NCI-H1105 treated with DMSO at 0.1 percent for 48 hours (cell line): ENCODE measurements around the gene PTPRR.

Source experiments
- DNase-seq: peaks from one replicate; lab custom pipeline; 2025; lab: John Stamatoyannopoulos, UW

PTPRR gene

DNA sequence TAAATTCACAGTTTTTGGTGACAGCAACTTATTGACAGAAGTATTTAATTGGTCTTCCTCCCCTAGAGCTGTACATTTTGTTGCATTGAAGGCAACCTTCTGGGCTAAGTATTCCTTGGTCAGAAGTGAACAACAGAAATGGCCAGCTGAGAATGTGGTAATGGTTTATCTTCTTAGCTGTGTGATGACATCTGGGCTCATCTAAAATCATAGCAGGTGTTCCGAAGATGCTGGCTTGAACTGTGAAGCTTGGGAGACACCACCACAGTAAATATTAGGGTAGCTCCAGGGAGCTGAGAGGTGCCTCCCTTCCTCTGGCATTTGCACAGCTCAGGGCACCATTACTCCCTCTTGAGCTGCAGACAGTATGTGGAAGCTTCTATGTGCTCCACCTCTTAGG lies 279.6 kb downstream of the PTPRR start:
- no peak for DNase-seq

DNA sequence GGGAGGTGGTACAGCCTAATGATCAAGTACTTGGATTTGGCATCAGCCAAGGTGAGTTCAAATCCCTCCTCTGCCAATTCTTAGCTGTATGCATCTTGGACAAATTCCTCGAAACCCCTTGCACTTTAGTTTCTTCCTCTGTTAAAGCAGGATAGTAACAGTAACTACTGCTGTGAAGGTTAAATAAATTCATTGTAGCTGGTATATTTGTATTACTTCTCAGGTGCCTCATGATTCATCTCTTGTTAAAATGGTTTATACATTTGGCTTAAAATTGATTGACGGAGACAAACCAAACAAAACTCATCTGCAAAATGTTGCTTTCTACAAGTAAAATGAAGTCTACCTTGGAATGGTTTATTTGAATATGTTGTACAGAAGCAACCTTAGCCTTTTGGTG lies 281.0 kb downstream of the PTPRR start:
- DNase-seq, result no peak

DNA sequence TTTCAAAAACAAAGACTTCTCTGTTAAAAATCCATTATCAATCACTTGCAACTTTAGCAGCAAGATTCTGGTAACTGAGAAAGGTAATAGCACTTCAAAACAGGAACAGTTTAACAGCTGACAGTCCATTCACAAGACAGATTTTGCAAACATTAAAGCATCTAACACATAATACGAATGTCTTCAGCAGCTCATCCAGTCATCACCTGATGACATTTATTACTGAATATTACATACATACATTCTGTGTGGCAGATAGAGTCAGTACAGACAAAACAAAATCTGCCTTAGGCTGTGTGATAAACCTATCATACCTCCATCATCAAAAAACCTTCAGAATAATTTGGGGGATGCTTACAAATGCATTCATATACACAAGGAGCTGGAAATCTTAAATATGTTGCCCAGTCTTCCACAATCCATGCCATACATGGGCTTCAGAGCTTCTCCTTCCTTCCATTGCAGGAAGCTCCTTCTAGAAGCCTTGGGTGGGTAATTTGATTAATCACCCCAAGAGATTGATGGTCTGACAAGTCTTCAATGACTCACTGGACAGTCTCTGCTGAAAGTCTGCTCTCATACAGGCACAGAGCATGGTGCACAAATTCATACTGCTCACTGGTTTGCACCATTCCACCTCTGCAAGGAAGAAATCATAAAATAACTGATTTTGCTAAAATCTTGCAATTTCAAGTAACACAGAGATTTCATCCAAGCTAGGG lies 281.7 kb downstream of the PTPRR start:
- DNase-seq, result no peak

DNA sequence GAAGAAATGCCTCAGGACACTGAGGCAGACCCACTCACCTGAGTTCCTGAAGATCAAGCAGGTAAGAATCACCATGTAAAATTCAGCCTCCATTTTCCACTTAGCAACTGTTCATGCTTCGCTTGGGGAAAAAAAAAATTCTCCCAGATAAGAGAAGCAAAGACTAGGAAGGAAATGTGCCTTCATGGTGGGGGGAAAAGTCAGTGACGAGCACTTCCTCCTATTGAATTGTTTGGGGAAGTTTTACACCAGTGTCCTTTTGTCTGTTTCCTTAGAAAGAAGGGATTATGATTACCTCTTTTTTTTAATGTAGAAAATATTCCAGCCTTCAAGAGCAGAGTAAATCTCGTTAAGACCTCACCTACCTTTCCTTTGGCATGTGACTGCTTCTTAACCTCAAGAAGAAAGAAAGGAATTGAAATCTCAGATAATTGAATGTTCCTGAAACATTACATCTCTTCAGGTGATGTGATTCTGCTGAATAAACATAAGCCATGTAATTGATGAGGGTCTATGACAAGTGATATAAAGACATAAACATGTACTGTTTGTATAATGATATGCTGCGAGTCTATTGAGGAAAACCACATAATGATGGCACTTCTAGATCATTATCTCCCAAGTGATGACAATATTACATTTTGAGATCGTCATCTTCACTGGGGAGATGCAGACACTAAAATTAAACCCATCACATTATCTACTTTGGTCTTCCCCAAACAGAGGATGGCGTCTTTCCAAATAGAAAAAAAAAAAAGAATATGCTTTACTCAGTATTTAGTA lies 283.0 kb downstream of the PTPRR start, which contains the start of gene PTPRB:
Gene PTPRB, minus strand, starts transcription at position 127 of the 783 bp plus-strand sequence. Its CDS starts 34 bp downstream, at position 93.
- DNase-seq, result peak; percentile 88

DNA sequence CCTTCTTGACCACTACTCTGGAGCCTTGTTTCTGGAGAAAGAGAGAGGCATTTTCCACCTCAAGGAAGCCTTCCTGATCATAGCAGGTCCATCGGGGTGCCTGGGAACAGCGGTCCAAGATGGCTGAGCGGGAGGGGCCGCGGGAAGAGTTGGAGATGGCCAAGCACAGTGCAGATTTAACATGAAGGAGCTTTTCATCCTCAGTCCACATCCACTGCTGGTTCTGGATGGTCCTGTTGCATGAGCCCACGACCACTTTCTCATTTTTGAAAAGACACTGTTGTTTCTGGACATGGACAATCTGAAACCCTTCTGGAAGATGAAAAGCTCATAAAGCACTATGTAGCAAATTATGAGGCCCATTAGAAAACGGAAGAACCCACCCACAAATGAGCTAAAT lies 284.8 kb downstream of the PTPRR start:
- no peak for DNase-seq

DNA sequence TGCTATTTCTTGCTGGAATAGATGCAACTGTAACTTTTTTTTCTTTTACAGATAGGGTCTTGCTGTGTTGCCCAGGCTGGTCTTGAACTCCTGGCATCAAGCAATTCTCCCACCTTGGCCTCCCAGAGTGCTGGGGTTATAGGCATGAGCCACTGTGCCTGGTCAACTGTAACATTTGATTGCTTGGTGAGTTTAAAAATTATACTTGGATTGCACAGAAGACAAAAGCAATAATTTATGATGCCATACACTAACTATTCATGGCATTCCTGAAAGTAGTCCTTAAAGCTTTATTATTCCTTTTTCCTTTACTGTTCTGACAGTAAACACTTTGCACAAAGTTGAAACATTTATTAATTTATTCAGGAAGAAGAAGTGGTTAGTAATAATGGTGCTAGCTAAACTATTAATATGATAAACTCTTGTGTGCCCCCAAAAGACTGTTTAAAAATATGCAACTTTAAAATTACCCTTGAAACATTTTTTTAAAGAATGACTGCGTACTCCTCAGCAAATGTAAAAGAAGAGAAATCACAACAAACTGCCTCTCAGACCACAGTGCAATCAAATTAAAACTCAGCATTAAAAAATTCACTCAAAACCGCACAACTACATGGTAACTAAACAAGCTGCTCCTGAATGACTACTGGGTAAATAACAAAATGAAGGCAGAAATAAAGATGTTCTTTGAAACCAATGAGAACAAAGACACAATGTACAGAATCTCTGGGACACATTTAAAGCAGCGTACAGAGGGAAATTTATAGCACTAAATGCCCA lies 291.6 kb downstream of the PTPRR start:
- DNase-seq, result no peak

DNA sequence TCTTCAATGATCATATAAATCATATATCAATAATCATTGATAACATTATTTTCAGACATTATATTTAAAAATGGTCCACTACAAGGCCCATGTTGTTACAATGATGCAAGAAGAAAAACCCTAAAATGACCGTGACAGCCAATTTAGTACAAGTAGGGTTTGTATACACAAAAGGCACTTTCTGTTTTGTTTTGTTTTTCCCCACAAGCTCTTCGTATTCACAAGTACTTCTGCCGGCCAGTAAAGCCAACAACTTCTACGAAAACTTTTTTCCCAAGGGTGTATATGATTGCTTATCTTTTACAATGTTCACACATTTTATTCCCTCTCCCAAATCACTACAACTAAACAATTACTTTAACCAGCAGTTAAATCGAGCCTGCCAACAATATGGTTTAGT lies 292.9 kb downstream of the PTPRR start:
- DNase-seq, result no peak

DNA sequence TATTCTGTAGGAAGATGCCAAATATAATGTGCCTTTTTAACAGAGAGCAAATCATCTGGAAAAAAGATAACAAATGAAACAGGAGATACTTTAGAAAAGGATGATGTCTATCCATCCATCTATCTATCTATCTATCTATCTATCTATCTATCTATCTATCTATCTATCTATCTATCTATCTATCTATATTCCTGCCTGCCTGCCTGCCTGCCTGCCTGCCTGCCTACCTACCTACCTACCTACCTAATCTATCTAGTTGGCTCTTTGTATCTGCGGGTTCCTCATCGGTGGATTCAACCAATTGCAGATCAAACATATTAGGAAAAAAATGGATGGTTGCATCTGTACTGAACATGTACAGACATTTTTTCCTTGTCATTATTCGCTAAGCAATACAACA lies 294.4 kb downstream of the PTPRR start:
- DNase-seq, result no peak

DNA sequence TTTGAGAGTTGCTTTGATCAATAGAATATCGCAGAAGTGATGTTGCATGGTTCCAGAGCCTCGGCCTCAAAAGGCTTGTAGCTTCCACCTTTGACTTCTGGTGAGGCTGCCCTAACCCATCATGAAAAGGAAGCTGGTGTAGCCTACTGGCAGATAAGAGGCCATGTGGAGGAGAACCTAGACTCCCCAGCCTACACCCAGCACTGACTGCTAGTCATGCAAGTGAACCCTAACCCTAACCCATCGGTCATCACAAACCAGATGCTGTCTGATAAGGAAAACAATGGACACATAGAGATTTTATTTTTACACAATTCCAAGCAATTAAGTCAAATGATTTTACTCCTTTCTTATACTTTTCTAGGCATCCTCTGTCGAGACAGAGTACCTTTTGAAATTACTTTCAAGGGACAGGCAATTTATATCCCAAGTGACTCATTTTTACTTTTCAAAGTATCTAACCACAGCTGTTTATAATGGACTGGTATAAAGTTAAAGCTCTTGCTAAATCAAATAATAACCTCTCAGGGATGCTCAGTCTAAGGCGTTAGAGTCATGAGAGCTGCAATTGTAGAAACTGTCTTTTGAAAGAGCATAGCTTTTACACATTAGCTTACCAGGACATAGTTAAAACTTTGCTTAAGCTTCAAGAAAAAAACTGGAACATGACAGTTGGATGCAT lies 300.9 kb downstream of the PTPRR start:
- no peak for DNase-seq

DNA sequence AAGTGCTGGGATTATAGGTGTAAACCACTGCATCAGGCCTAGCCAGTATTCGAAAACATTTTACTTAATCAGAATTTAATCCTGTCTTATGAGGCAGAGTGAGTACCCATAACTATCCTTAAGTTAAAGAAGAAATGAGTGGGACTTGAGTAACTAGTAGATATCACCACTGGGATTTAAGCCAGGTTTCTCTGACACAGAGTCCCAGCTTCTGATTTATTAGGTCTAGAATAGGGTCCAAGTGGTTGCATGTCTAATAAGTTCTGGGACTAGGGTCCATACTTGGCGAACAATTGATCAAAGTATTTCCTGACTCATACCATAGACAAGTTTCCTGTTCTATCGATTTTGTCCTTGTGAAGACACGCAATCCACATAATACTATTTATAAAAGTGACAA lies 302.2 kb downstream of the PTPRR start:
- no peak for DNase-seq

DNA sequence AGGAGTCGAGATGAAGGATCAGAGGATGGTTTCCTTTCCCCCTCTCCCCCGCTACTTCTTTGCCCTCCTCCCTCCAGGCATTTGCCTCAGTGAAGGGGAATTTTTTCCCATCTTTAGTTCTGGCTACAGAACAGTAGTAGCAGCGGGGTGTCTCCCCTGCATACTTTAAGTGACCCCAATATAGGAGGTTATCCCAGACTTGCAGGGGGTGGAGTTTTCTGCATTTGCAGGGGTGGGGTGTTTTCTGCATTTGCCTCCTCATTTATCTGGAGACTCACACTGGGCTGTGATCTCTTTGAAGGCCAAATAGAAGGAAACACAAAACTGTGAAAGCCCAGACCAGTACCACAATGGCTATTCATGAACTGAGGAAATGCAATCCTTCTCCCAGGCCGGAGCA lies 303.1 kb downstream of the PTPRR start:
- DNase-seq, result no peak

DNA sequence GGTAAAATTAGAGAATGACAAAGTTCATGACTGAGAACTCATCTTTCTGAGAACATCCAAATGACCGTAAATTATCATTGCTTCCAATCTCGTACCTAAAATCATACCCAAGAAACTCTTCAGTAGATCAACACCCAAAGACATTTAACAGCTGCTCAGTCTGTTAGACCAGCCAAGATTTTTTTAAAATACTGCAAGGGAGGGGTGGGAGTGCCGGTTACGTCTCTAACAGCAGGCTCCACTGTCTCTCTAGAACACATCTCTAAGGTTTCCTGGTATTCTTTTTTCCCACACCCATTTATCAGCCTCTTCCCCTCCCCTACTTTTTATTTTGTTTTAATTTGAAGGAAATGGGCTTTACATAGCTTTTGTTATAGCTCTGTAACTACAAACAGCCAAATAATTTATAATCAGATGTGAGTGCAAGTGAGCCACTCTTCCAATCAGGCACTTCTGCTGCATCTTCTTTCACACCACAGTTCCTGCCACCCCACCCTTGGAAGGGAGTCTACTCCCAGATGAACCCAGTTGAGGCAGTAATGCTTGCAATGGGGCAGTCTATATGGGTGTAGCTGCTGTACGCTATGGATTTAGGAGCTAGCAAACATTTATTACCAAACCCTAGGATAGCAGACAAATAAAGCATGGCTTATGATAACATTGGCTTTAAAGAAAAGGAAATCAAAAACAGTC lies 305.2 kb downstream of the PTPRR start:
- DNase-seq, result no peak

DNA sequence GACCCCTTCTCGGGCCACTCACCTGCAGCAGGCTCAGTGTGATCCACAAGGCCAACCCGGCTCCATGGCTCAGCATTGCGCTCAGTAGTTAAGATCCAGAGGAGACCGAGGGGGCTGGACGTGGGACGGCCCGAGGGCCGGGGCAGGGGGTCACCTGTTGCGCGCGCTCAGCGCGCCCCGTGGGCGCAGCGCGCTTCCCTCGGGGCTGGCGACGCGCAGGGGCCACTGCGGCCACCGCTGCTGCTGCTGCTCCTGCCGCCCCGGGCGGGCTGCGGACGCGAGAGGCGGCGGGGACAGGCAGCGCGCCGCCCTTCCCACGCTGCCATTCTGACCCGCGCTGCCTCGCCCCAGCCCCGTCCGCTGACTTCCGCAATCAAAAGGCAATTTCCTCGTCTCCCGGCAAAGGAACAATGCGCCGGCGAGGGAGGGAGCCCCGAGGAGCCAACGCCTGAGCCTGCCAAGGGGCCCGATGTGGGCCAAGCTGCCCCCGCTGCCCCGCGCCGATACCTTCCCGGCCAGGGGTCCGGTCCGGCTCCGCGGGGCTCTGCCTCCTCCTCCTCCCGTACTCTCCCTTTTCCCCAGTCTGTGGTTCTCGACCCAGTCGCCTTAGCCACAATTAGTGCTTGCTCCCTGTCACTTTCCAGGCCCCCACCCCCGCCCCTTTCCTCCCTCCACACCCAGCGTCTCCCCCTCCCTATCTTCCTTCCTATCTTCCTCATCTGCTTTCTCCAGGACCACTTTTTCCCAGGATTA lies 310.6 kb downstream of the PTPRR start:
- peak; percentile 35 for DNase-seq

DNA sequence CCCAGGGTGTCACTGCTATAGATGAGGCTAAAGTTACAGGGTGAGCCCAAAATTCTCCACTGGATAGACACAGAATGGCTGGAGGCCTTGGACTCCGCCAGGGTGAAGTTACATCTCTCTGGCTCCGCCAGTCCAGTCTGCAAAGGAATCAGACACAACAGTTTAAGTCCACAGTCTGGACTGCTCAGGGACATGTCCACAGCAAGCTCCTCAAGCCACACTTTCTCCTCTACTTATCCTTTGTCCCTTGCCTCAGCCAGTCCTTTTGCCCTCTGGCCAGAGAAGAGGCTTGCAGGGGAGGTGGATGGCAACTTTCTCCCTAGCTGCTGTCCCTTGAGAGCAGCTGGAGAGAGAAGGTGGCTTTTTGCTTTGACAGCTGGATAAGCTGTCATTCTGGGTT lies 311.3 kb downstream of the PTPRR start:
- DNase-seq, result no peak

DNA sequence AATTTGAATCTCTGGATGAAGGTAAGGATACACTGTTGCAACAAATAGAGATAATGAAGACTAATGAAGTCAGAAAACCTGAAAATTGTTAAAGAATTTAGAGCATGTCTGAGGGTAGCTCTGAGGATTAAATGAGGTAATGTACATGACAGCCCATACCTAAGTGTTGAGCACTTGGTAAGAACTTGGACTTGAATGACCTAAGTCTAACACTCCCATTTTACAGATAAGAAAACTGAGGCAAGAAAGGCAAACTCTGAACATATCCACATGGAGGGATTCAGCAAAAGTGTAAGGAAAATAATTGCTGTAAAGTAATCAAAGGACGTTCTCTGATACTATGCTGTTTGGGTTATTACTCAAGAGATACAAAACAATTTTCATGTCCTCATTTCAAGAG lies 312.4 kb downstream of the PTPRR start:
- DNase-seq, result no peak

DNA sequence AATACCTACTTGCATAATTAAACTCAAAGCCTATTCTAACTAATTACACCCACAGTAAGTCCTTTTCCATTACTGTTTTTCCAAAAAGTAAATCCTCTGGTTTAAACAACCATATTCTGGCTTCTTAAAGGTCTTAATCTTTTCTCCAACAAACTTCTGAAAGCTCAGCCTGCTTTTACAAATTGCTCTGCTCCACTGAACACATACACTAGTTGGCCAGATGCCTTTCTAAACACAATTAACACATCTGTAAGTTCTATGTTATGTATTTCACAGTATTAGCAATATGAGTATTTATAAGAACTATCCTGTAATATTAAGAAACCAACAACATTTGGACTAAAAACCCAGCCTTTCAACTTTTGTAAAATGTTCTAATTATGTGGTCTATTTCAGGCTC lies 313.4 kb downstream of the PTPRR start:
- DNase-seq, result no peak

DNA sequence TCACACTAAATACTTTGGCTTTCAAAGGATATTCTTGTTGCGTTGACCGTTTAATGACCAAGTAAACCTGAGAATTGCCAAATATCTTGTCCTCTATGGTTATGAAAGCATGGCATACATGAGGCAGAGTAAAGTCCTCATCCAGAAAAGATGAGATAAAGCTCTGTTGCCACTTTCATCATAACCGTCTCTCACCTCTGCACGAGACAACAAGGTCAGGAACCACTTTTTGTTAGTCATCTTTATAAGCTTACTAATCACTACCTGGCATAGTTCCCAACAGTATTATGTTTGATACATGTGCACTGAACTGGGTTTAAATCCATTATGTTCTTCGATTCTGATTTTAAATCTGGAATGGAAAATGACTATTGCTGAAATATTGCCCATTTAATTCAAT lies 314.6 kb downstream of the PTPRR start:
- no peak for DNase-seq

DNA sequence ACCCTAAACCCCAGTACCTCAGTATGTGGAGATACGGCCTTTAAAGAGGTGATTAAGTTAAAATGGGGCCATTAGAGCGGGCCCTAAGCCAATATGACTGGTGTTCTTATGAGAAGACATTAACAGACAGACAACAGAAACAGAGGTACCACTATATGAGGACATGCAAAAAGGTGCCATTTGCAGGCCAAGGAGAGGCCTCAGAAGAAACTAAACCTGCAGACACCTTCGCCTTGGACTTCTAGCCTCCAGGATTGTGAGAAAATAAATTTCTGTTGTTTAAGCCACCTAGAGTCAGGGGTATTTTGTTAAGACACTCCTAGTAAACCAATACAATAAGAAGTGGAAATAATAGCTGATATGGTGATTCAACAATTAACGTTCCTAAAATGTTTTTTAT lies 315.9 kb downstream of the PTPRR start:
- no peak for DNase-seq

DNA sequence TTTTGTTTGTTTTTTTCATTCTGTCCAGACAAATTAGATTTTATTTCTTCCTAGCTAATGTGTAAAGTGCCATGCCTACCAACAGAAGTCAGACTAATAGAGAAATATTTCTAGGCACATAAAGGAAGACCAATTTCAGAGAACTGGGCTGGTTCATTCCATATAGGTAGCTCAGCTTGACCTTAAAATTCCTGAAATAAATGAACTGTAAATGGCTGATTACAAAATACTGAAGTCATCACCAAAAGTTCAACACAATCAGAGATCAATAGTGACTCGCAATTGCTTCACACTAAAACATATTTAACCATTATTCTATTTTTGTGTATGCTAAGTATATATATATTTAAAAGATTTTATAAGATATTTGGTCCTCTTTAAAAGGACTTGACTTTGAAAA lies 317.5 kb downstream of the PTPRR start:
- no peak for DNase-seq

DNA sequence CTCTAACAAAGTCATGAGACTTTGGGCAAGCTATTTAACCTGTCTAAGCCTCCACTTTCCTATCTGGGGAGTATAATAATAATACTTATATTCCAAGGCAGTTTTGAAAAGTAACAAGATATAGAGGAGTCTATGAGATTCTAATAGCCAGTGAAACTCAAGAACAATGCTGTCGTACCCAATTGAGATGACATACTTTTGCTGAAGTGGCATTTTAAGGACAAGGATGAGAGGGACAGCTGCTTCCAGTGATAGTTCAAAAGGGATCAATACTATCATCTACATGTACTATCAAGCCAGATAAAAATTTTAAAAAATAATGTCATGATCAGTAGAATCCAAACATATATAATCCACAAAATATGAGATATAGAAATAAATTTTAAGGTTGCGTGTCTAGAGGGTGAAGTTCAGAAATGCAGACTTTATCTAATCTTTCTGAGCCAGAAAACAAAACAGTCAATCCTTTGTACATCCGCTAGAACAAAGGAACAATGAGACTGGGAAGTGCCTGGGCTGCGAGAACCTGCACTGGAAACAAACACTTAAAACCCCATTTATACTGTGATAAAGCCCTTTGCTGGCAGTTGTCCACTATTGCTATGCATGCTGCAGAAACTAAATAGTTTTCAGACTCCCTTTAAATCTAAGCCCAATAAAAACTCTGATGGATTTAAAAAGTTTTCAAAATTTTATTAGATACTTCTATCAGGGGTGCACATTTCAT lies 321.9 kb downstream of the PTPRR start:
- peak; percentile 77 for DNase-seq
